ENCODE data around the gene MTCL1.

The MTCL1 gene

GRCh38 chr18:8793445-8794155 lies 88.2 kb downstream of the MTCL1 start:
- peaks cover 4% of the 10 kb centered on the region for H3K36me3 ChIP-seq (ENCODE audit: control insufficient read depth, insufficient read depth, low read length)
- no peak overlapping the region for H3K27ac ChIP-seq (ENCODE audit: low read depth, low read length, severe bottlenecking)
- WGBS, 2 experiments (ENCODE audit: insufficient coverage in 2 of 2): 96 to 97% methylated on average over 8 to 9 of the region's 13 CpGs
- H3K9me3 ChIP-seq (ENCODE audit: control insufficient read depth, low read length): no peaks in the 10 kb centered on the region
- peaks cover 49% of the 10 kb centered on the region for H3K4me1 ChIP-seq (ENCODE audit: control insufficient read depth, insufficient read depth, low read length, poor library complexity, severe bottlenecking)
- H3K4me3 ChIP-seq (ENCODE audit: extremely low read depth, insufficient read depth, low read length, poor library complexity, severe bottlenecking): no peak overlapping the region

GRCh38 chr18:8794156-8794933 lies 89.0 kb downstream of the MTCL1 start:
- Histone ChIP-seq H3K9me3 (ENCODE audit: control insufficient read depth, low read length) (no peaks in the 10 kb centered on the region), H3K27ac (ENCODE audit: low read depth, low read length, severe bottlenecking) (peak overlapping the region; percentile 30)
- WGBS, 2 experiments (ENCODE audit: insufficient coverage in 2 of 2): 81 to 85% methylated on average over 9 to 10 of the region's 12 CpGs

GRCh38 chr18:8794934-8795280 lies 89.6 kb downstream of the MTCL1 start:
- 83 to 97% methylated on average over 1 to 3 of the region's 7 CpGs for WGBS, 2 experiments (ENCODE audit: insufficient coverage in 2 of 2)
- H3K9me3 ChIP-seq (ENCODE audit: control insufficient read depth, low read length): no peaks in the 10 kb centered on the region
- H3K4me3 ChIP-seq (ENCODE audit: extremely low read depth, insufficient read depth, low read length, poor library complexity, severe bottlenecking): no peak overlapping the region
- H3K4me1 ChIP-seq (ENCODE audit: control insufficient read depth, insufficient read depth, low read length, poor library complexity, severe bottlenecking): peaks cover 61% of the 10 kb centered on the region
- H3K36me3 ChIP-seq (ENCODE audit: control insufficient read depth, insufficient read depth, low read length): no peaks in the 10 kb centered on the region
- H3K27ac ChIP-seq (ENCODE audit: low read depth, low read length, severe bottlenecking): peak overlapping the region; percentile 41

More at GRCh38 chr18:8794156-8794933, 89.0 kb downstream of the MTCL1 start:
- H3K4me1 ChIP-seq (ENCODE audit: control insufficient read depth, insufficient read depth, low read length, poor library complexity, severe bottlenecking): peaks cover 57% of the 10 kb centered on the region
- no peak overlapping the region for H3K4me3 ChIP-seq (ENCODE audit: extremely low read depth, insufficient read depth, low read length, poor library complexity, severe bottlenecking)
- H3K36me3 ChIP-seq (ENCODE audit: control insufficient read depth, insufficient read depth, low read length): no peaks in the 10 kb centered on the region

- Histone ChIP-seq H3K9me3 (ENCODE audit: control insufficient read depth, low read length) (no peaks in the 10 kb centered on the region), H3K36me3 (ENCODE audit: control insufficient read depth, insufficient read depth, low read length) (no peaks in the 10 kb centered on the region), H3K4me1 (ENCODE audit: control insufficient read depth, insufficient read depth, low read length, poor library complexity, severe bottlenecking) (peaks cover 64% of the 10 kb centered on the region), H3K27ac (ENCODE audit: low read depth, low read length, severe bottlenecking) (peak overlapping the region; percentile 50), H3K4me3 (ENCODE audit: extremely low read depth, insufficient read depth, low read length, poor library complexity, severe bottlenecking) (no peak overlapping the region)
- 84 to 90% methylated on average over 7 of the region's 10 CpGs for WGBS, 2 experiments (ENCODE audit: insufficient coverage in 2 of 2)
These were observed 90.4 kb downstream of the MTCL1 start for GRCh38 chr18:8795586-8796325.

- peaks cover 76% of the 10 kb centered on the region for H3K4me1 ChIP-seq (ENCODE audit: control insufficient read depth, insufficient read depth, low read length, poor library complexity, severe bottlenecking)
- no peak overlapping the region for H3K4me3 ChIP-seq (ENCODE audit: extremely low read depth, insufficient read depth, low read length, poor library complexity, severe bottlenecking)
- H3K36me3 ChIP-seq (ENCODE audit: control insufficient read depth, insufficient read depth, low read length): no peaks in the 10 kb centered on the region
- WGBS, 2 experiments (ENCODE audit: insufficient coverage in 2 of 2): 58 to 85% methylated on average over 2 to 5 of the region's 7 CpGs
- H3K9me3 ChIP-seq (ENCODE audit: control insufficient read depth, low read length): no peaks in the 10 kb centered on the region
- H3K27ac ChIP-seq (ENCODE audit: low read depth, low read length, severe bottlenecking): peak overlapping the region; percentile 7
These were observed 91.8 kb downstream of the MTCL1 start for GRCh38 chr18:8797206-8797605.

GRCh38 chr18:8799001-8799400 lies 93.6 kb downstream of the MTCL1 start:
- H3K27ac ChIP-seq (ENCODE audit: low read depth, low read length, severe bottlenecking): no peak overlapping the region
- H3K4me1 ChIP-seq (ENCODE audit: control insufficient read depth, insufficient read depth, low read length, poor library complexity, severe bottlenecking): peaks cover 76% of the 10 kb centered on the region
- H3K36me3 ChIP-seq (ENCODE audit: control insufficient read depth, insufficient read depth, low read length): no peaks in the 10 kb centered on the region
- no peak overlapping the region for H3K4me3 ChIP-seq (ENCODE audit: extremely low read depth, insufficient read depth, low read length, poor library complexity, severe bottlenecking)
- no peaks in the 10 kb centered on the region for H3K9me3 ChIP-seq (ENCODE audit: control insufficient read depth, low read length)
- WGBS, 2 experiments (ENCODE audit: insufficient coverage in 2 of 2): 81 to 88% methylated on average over 10 to 11 of the region's 11 CpGs

GRCh38 chr18:8799596-8800441 lies 94.5 kb downstream of the MTCL1 start:
- Histone ChIP-seq H3K9me3 (ENCODE audit: control insufficient read depth, low read length) (no peaks in the 10 kb centered on the region), H3K27ac (ENCODE audit: low read depth, low read length, severe bottlenecking) (peak overlapping the region; percentile 98), H3K4me3 (ENCODE audit: extremely low read depth, insufficient read depth, low read length, poor library complexity, severe bottlenecking) (no peak overlapping the region), H3K36me3 (ENCODE audit: control insufficient read depth, insufficient read depth, low read length) (no peaks in the 10 kb centered on the region), H3K4me1 (ENCODE audit: control insufficient read depth, insufficient read depth, low read length, poor library complexity, severe bottlenecking) (peaks cover 71% of the 10 kb centered on the region)
- WGBS, 2 experiments (ENCODE audit: insufficient coverage in 2 of 2): 91 to 93% methylated on average over 26 to 29 of the region's 29 CpGs

GRCh38 chr18:8800445-8800844 lies 95.1 kb downstream of the MTCL1 start:
- Histone ChIP-seq H3K36me3 (ENCODE audit: control insufficient read depth, insufficient read depth, low read length) (no peaks in the 10 kb centered on the region), H3K27ac (ENCODE audit: low read depth, low read length, severe bottlenecking) (peak overlapping the region; percentile 98), H3K4me3 (ENCODE audit: extremely low read depth, insufficient read depth, low read length, poor library complexity, severe bottlenecking) (no peak overlapping the region), H3K4me1 (ENCODE audit: control insufficient read depth, insufficient read depth, low read length, poor library complexity, severe bottlenecking) (peaks cover 65% of the 10 kb centered on the region), H3K9me3 (ENCODE audit: control insufficient read depth, low read length) (no peaks in the 10 kb centered on the region)
- WGBS, 2 experiments (ENCODE audit: insufficient coverage in 2 of 2): 58 to 72% methylated on average over 7 to 9 of the region's 9 CpGs

- no peaks in the 10 kb centered on the region for H3K9me3 ChIP-seq (ENCODE audit: control insufficient read depth, low read length)
- no peaks in the 10 kb centered on the region for H3K36me3 ChIP-seq (ENCODE audit: control insufficient read depth, insufficient read depth, low read length)
- H3K4me1 ChIP-seq (ENCODE audit: control insufficient read depth, insufficient read depth, low read length, poor library complexity, severe bottlenecking): peaks cover 61% of the 10 kb centered on the region
- H3K4me3 ChIP-seq (ENCODE audit: extremely low read depth, insufficient read depth, low read length, poor library complexity, severe bottlenecking): no peak overlapping the region
- H3K27ac ChIP-seq (ENCODE audit: low read depth, low read length, severe bottlenecking): peak overlapping the region; percentile 98
- 61 to 73% methylated on average over 3 to 4 of the region's 4 CpGs for WGBS, 2 experiments (ENCODE audit: insufficient coverage in 2 of 2)
These were observed 95.5 kb downstream of the MTCL1 start for GRCh38 chr18:8800876-8801262.

- H3K9me3 ChIP-seq (ENCODE audit: control insufficient read depth, low read length): no peaks in the 10 kb centered on the region
- WGBS, 2 experiments (ENCODE audit: insufficient coverage in 2 of 2): 95 to 97% methylated on average over 7 to 8 of the region's 9 CpGs
- H3K4me3 ChIP-seq (ENCODE audit: extremely low read depth, insufficient read depth, low read length, poor library complexity, severe bottlenecking): no peak overlapping the region
- peak overlapping the region; percentile 98 for H3K27ac ChIP-seq (ENCODE audit: low read depth, low read length, severe bottlenecking)
- no peaks in the 10 kb centered on the region for H3K36me3 ChIP-seq (ENCODE audit: control insufficient read depth, insufficient read depth, low read length)
- peaks cover 56% of the 10 kb centered on the region for H3K4me1 ChIP-seq (ENCODE audit: control insufficient read depth, insufficient read depth, low read length, poor library complexity, severe bottlenecking)
These were observed 96.0 kb downstream of the MTCL1 start for GRCh38 chr18:8801263-8801901.
